GM19240 (cell line): ENCODE results near the gene ADRA2B.

Source experiments
- DNase-seq: peaks from one replicate; pipeline ENCODE4 v3.0.0; 2011; ENCODE audit warnings: low spot score; ENCODE audit not compliant: insufficient read length

The ADRA2B gene

DNA sequence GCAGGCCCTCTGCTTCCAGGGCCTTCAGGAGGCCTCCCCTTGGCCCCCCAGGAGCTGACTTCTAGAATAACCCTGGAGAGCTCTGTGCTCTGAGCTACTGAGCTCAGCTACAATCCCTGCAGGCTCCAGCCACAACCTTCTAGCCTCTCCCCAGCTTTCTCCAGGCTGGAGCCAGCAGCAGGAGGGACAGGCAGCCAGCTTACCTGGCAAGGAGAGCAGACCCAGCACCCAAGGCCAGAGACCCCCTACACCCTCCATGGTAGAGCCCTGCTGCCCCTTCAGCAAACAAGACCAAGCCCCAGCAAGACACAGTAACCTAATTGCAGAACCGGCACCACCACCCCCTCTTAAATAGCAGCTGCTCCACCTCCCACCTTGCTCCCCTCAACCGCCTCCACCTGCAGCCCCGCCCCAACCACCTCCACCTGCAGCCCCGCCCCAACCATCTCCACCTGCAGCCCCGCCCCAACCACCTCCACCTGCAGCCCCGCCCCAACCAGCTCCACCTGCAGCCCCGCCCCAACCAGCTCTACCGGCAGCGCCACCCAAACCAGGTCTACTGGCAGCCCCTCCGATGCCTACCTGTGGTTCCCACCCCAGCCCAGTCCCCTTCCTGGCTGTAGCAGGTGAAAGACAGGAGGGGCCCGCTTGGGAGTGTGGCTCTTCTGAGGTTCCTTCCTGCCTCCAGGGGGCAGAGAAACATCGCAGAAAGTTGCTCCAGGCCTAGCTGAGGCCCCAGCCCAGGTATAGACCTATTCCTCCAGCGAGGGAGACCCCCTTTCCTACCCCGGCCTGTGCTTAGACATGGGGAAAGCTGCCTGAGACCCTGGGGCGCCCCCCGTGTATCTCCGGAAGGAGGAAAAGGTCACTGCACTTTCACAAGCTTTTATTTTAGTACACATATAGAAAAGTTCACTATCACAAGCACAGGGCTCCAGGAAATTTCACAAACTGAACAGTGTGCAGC lies 22.1 kb upstream of the ADRA2B start, which contains the start of gene ASTL:
ASTL (minus strand) TSS at position 324 of the 967 bp plus-strand sequence; CDS start at position 258, 66 bp downstream.
- no peak for DNase-seq

- DNase-seq: no peak
These were observed 21.2 kb upstream of the ADRA2B start for GRCh38 chr2:96137321-96138178.

- DNase-seq: no peak
These were observed 19.9 kb upstream of the ADRA2B start for GRCh38 chr2:96136129-96136720.

GRCh38 chr2:96135621-96136020 lies 19.2 kb upstream of the ADRA2B start:
- DNase-seq: no peak

DNA sequence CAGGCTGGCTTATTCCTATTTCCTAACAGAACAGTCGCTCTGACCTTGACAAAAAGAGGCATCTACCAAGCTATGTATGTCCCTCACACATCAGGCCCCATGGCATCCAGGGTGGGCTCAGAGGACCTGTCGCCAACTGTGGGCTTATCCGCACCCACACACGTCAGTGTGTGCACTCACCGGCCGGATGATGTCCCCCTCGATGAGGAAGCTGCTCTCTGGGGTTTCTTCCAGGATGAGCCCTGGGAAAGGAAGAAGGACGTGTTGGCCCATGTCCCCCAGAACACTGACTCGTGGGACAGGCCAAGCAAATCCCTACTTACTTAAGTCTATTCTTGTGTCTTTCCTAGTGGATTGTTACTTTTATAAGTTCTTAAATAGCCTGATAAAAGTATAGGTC lies 18.8 kb upstream of the ADRA2B start:
- DNase-seq: no peak

GRCh38 chr2:96134421-96134820 lies 18.1 kb upstream of the ADRA2B start:
- no peak for DNase-seq

- DNase-seq: no peak
These were observed 15.7 kb upstream of the ADRA2B start for GRCh38 chr2:96131813-96132745.

DNA sequence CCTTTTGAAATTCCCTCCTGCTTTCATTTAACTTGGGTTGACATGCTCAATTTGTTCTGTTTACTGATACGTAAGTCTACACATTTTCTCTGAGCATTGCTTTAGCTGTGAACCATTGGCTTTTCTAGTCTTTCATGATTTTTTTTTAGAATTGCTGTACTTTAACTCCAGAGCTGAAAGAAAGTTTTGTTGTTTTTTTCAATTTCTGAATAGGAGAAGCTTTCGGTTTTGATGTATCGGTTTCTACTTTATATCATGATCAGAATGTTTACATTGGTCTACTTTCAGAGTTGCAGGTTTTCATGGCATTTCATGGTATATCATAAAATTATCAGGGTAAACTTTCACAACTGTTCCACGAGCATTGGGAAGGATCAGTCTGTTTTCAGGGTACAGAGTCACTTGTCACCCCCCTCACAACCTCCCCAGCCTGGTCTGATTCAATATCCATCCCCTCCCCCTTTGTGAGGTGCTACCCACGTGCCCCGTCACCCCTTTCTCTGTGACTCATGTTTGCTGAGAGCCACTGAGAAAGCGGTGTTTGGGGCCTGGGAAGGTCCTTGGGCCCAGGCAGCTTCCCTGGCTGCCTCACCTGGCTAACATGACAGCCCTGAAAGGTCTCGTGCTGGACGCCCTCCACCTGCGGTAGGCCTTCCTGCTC lies 14.9 kb upstream of the ADRA2B start:
- no peak for DNase-seq

GRCh38 chr2:96130483-96130882 lies 14.1 kb upstream of the ADRA2B start:
- DNase-seq: no peak

DNA sequence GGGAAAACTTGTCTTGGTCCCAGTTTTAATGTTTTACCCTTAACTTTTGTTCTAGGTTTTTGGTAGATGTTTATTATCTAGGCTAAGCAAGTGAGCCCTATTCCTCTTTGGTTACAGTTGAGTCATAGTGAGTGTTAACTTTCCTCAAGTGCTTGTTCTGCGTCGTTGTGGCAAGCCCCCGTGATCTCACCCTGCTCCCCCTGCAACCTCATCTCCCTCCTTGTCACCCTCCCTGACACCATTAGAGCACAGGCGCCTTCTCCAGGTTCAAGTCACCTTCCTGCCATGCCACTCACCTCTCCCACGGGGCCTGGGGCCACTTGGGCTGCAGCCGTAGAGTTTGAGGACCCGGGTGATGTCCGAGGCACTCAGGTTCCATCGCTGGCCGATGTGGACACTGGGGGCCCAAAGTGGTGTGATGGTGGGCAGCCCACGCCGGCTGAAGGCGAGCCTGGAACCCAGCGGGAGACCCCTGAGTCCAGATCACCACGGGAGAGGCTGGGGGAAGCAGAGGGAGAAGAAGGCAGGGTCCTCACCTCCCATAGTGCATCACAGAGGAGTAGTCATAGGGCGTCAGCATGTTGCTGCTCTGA lies 13.3 kb upstream of the ADRA2B start:
- DNase-seq: no peak

- DNase-seq: no peak
These were observed 12.1 kb upstream of the ADRA2B start for GRCh38 chr2:96128456-96128855.

DNA sequence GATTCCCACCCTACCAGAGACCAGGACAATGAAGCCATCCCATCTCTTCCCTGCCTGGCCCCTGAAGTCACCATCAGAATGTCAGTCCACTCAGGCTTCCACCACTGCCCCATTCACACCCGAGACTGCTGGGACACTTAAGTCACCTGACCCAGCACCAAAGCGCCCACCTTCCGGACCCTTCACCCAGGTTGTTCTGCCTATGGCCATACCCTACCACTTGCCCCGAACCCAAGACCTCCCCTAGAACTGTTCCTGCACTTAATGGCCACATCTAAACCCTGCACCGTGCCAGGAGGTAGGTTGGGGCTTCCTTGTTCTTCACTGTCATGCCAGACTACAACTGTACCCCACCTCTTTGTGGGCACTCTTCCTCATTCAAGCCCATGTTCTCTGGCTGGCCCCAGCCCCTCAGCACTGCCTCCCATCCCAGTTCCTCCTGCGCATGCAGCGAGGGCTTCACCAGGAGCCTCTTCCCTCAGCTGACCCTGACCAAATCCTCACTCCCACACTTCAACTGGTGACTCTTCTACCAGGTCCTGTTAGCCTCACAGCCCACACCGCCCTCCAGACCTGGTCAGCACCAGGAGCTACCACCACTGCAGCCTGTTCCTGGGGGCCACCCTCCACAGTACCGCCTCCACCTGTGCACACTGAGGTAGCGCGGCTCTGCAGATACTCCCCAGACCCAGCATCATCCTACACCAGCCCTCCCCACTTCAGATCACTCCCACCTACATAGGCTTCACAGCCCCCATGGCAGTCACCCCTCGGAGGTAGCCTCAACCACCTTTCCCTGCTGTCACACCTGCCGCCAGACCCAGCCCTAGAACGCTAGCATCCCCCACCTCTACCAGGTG lies 8.3 kb upstream of the ADRA2B start:
- no peak for DNase-seq

GRCh38 chr2:96123936-96124335 lies 7.6 kb upstream of the ADRA2B start:
- no peak for DNase-seq

DNA sequence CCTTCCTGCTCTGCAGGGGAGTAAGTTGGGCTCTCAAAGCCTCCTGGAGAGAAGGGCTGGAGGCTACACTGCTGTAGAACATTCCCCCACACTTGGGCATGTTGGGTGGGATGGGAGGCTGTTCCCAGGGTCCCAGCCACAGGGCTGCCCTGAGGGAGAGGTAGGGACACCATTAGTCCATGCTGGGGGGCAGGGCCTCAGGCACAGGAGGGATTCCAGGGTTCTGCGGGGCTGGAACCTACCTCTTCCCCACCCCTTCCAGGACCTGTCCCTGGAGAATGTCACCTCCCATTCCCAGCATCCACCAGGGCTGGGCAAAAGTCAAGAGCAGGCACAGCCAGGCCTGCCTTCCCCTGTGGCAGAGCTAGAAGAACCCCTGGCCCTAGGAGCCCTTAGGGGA lies 6.9 kb upstream of the ADRA2B start:
- no peak for DNase-seq

GRCh38 chr2:96122391-96122790 lies 6.0 kb upstream of the ADRA2B start:
- DNase-seq: no peak

- DNase-seq: no peak
These were observed 5.0 kb upstream of the ADRA2B start for GRCh38 chr2:96121414-96121813.

GRCh38 chr2:96120991-96121390 lies 4.6 kb upstream of the ADRA2B start:
- DNase-seq: no peak

GRCh38 chr2:96120091-96120720 lies 3.8 kb upstream of the ADRA2B start:
- no peak for DNase-seq
